ENCODE results near the gene IL10RA. TPM values are rescaled to one million over a fixed set of nuclear protein-coding genes. Genes with fewer than 3 reads are reported as not detected.

Gene IL10RA
- total RNA-seq, 3 donors from 2014 or later, result 9.3 to 25.9 (median 12.5) TPM

DNA sequence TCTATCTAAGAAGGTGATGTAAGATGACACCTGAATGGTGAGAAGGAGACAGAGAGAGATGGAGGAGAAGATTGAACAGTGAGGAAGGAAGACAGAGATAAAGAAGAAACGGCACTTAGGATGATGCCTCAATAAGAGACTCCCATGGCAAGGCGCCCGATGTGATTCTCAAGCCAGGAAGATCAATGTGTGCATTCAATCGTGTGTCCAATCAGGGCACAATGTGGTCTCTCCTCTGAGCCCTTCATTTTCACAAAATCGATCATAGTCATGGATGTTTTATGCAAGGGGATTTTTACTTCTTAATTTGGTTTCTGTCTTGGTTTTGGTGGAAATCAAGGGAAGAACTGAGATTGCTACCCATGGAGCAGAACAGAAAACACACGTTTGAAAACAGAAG is 37.1 kb upstream of the IL10RA start:
- DNase-seq, result no peak
- Histone ChIP-seq H3K9me3 (no peaks in the 10 kb centered on the region), H3K4me3 (no peak overlapping the region), H3K4me1 (ENCODE audit: low read depth) (no peaks in the 10 kb centered on the region), H3K36me3 (ENCODE audit: low read depth) (no peaks in the 10 kb centered on the region)
- intact Hi-C loops (cut with DNase I, micrococcal nuclease), result loop anchor here in 1 of 2 donors (5.0 kb wide), 1 partner anchor 107 kb away; no protein-coding TSS in a partner anchor
- TF ChIP-seq, protein P1, sequence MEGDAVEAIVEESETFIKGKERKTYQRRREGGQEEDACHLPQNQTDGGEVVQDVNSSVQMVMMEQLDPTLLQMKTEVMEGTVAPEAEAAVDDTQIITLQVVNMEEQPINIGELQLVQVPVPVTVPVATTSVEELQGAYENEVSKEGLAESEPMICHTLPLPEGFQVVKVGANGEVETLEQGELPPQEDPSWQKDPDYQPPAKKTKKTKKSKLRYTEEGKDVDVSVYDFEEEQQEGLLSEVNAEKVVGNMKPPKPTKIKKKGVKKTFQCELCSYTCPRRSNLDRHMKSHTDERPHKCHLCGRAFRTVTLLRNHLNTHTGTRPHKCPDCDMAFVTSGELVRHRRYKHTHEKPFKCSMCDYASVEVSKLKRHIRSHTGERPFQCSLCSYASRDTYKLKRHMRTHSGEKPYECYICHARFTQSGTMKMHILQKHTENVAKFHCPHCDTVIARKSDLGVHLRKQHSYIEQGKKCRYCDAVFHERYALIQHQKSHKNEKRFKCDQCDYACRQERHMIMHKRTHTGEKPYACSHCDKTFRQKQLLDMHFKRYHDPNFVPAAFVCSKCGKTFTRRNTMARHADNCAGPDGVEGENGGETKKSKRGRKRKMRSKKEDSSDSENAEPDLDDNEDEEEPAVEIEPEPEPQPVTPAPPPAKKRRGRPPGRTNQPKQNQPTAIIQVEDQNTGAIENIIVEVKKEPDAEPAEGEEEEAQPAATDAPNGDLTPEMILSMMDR (IDR thresholded peaks at IDR 0.05), result no peak
- ATAC-seq, result no peak

DNA sequence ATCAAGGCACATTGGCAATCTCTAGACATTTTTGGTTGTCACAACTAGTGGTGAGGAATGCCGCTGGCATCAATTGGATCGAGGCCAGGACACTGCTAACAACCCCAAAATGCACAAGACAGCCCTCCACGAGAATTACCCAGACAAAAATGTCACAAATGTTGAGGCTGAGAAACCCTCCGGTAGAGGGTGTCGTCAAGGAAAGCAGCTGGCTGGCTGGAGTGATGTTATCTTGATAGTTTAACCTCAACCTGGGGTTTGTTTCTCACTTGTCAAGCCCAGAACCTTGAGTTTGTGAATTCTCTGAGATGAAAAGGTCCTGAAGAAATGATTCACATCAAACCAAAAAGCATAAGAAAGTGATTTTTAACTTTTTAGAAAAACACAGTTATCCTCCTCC is 35.9 kb upstream of the IL10RA start:
- H3K4me1 ChIP-seq (ENCODE audit: low read depth), result no peaks in the 10 kb centered on the region
- TF ChIP-seq, protein P1 (IDR thresholded peaks at IDR 0.05), result no peak
- intact Hi-C loops (cut with DNase I, micrococcal nuclease), result loop anchor here in 1 of 2 donors (10.0 kb wide), 2 partner anchors 104 to 126 kb away; partner anchors contain the start of gene FXYD2
- DNase-seq (peak in 1 of 3 donors; percentile 50), ATAC-seq (peak; percentile 49)
- H3K9me3 ChIP-seq, result no peaks in the 10 kb centered on the region
- no peak overlapping the region for H3K4me3 ChIP-seq
- no peaks in the 10 kb centered on the region for H3K36me3 ChIP-seq (ENCODE audit: low read depth)

DNA sequence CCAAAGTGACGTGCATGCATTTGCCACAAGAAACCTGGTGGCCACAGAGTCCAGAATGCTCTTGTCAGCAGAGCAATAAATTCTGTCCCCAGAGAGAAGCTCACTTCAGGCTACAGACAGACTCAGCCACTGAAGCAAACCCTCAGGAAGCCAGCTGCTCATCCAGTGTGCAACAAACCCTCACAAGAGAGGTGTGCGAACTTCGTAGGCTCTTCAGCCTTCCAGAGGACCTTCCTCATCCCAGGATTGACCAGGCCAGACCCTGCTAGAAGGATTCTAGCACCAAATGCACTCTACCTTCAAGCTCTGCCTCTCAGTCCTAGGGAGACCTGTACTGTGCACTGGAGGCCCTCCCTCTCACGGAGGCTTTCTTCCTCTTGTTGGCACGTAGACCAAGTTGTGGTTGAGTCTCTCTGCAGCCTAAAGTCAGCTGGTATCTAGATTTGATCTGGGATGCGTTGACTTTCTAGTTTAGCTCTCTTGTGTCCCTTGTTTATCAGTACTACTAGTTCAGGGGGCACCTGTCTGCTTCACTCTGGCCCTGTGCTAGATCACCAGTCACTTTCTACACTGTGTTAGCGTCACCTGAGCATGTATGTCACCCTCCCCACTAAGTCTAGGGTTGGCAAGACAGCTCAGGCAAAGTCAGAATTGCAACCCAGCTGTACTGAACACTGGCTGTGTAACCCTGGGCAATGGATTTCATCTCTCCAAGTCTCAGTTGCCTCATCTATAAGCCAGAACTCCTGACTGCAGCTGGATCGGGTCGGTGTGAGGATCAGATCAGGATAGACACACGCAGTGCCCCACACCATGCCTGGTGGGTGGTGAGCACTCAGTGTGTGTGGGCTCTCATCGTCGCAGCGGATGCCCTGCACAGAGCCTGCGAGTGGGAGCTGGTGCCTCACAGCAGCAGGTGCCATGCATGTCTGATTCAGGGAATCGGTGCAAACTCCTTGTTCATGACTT is 34.9 kb upstream of the IL10RA start:
- Histone ChIP-seq H3K4me1 (ENCODE audit: low read depth) (no peaks in the 10 kb centered on the region), H3K9me3 (no peaks in the 10 kb centered on the region), H3K36me3 (ENCODE audit: low read depth) (no peaks in the 10 kb centered on the region), H3K4me3 (no peak overlapping the region)
- peak; percentile 58 for ATAC-seq
- TF ChIP-seq, protein P1 (IDR thresholded peaks at IDR 0.05), result no peak
- intact Hi-C loops (cut with DNase I, micrococcal nuclease), result loop anchor here in 1 of 2 donors (10.0 kb wide), 2 partner anchors 104 to 126 kb away; partner anchors contain the start of gene FXYD2
- peak in 1 of 3 donors; percentile 64 for DNase-seq

DNA sequence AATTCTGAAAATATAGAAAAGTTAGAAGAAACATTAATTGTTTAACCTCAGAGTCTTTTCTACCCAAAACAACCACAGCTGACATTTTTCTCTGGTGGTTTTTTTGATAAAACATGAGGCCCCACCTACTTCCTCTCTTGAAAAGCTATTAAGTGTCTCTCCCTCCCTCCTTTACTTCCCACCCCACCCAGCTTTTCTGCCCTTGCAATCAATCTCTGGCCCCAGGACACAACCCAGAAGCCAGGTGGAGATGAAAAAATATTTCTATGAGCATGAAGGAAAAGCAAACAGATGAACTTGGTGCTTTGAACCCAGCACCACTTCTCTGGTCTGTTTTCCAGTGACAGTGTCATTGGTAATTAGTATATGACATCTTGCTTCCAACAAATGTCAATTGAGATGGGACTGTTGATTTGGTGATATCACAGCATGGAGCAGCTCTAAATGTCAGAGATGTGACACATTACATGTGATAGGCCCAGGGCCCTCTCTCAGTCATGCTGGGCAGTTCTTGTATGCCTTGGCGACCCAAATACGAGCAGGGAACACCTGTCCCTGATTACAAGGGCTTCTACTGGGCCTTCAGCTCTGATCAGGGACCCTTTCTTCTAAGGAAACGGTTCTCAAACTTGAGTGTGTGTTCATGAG is 33.0 kb upstream of the IL10RA start:
- intact Hi-C loops (cut with DNase I, micrococcal nuclease), result loop anchor here in 1 of 2 donors (10.0 kb wide), 2 partner anchors 102 to 128 kb away; partner anchors contain the start of gene FXYD2
- no peak for DNase-seq
- TF ChIP-seq, protein P1 (IDR thresholded peaks at IDR 0.05), result no peak
- Histone ChIP-seq H3K9me3 (no peaks in the 10 kb centered on the region), H3K36me3 (ENCODE audit: low read depth) (no peaks in the 10 kb centered on the region), H3K4me1 (ENCODE audit: low read depth) (no peaks in the 10 kb centered on the region), H3K4me3 (no peak overlapping the region)
- peak; percentile 37 for ATAC-seq

DNA sequence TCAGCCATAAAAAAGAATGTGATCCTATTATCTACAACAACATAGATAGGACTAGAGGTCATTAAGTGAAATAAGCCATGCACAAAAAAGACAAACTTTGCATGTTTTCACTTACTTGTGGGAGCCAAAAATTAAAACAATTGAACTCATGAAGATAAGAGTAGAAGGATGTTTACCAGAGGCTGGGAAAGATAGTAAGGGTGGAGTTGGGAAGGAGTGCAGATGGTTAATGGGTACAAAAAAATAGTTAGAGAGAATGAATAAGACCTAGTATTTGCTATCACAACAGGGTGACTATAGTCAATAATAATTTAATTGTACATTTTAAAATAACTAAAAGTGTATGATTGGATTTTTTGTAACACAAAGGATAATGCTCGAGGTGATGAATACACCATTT is 27.2 kb upstream of the IL10RA start:
- TF ChIP-seq, protein P1 (IDR thresholded peaks at IDR 0.05), result no peak
- ATAC-seq, result no peak
- intact Hi-C loops (cut with DNase I, micrococcal nuclease), result loop anchor here in 1 of 2 donors (10.0 kb wide), 2 partner anchors 96 to 134 kb away; partner anchors contain the start of gene FXYD2
- Histone ChIP-seq H3K4me1 (ENCODE audit: low read depth) (no peaks in the 10 kb centered on the region), H3K4me3 (no peak overlapping the region), H3K36me3 (ENCODE audit: low read depth) (no peaks in the 10 kb centered on the region), H3K9me3 (no peaks in the 10 kb centered on the region)
- DNase-seq, result no peak

Measured in mucosa of descending colon (tissue), 3 donors.